ENCODE data around the gene ADAT2.

- TF ChIP-seq, protein P1, sequence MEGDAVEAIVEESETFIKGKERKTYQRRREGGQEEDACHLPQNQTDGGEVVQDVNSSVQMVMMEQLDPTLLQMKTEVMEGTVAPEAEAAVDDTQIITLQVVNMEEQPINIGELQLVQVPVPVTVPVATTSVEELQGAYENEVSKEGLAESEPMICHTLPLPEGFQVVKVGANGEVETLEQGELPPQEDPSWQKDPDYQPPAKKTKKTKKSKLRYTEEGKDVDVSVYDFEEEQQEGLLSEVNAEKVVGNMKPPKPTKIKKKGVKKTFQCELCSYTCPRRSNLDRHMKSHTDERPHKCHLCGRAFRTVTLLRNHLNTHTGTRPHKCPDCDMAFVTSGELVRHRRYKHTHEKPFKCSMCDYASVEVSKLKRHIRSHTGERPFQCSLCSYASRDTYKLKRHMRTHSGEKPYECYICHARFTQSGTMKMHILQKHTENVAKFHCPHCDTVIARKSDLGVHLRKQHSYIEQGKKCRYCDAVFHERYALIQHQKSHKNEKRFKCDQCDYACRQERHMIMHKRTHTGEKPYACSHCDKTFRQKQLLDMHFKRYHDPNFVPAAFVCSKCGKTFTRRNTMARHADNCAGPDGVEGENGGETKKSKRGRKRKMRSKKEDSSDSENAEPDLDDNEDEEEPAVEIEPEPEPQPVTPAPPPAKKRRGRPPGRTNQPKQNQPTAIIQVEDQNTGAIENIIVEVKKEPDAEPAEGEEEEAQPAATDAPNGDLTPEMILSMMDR (IDR thresholded peaks at IDR 0.05; ENCODE audit: low read length) = no peak
- TF ChIP-seq EZH2 (optimal IDR thresholded peaks at IDR 0.05; ENCODE audit: low read depth, low read length) = no peak
- no peak for TF ChIP-seq EZH2phosphoT487 (IDR thresholded peaks at IDR 0.05; ENCODE audit: low read length)
Measured at GRCh38 chr6:143385636-143386035, 64.9 kb downstream of the ADAT2 start.
